H54 (cell line): ENCODE measurements around the gene ARL3.

ENCODE experiments used
- DNase-seq: peaks from one replicate; pipeline ENCODE4 v3.0.0; 2011; ENCODE audit warnings: low spot score, mixed read lengths; ENCODE audit not compliant: insufficient read length
- FAIRE-seq: peaks from 3 replicates; lab custom pipeline; 2011; peaks lifted over from hg19 to GRCh38; lab: Jason Lieb, UNC
- POLR2A ChIP-seq: IDR thresholded peaks from 2 replicates; pipeline ENCODE4 v1.6.1; 2011; ENCODE audit warnings: low read depth, mild to moderate bottlenecking, low read length

The ARL3 gene

GRCh38 chr10:102645388-102645740 lies 68.8 kb downstream of the ARL3 start:
- no peak for TF ChIP-seq POLR2A
- FAIRE-seq (no peak), DNase-seq (no peak)

DNA sequence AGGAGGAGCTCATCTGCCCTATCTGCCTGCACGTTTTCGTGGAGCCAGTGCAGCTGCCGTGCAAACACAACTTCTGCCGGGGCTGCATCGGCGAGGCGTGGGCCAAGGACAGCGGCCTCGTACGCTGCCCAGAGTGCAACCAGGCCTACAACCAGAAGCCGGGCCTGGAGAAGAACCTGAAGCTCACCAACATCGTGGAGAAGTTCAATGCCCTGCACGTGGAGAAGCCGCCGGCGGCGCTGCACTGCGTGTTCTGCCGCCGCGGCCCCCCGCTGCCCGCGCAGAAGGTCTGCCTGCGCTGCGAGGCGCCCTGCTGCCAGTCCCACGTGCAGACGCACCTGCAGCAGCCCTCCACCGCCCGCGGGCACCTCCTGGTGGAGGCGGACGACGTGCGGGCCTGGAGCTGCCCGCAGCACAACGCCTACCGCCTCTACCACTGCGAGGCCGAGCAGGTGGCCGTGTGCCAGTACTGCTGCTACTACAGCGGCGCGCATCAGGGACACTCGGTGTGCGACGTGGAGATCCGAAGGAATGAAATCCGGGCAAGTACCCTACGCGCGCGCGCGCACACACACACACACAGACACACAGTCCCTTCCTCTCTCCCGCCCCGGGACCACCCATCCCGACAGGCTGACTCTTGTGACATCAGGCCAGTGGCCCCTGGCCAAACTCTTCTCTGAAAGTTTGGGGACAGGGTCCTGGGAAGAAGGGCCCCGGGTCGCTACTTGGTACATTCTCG lies 69.4 kb downstream of the ARL3 start:
- TF ChIP-seq POLR2A = no peak
- FAIRE-seq = no peak
- no peak for DNase-seq

DNA sequence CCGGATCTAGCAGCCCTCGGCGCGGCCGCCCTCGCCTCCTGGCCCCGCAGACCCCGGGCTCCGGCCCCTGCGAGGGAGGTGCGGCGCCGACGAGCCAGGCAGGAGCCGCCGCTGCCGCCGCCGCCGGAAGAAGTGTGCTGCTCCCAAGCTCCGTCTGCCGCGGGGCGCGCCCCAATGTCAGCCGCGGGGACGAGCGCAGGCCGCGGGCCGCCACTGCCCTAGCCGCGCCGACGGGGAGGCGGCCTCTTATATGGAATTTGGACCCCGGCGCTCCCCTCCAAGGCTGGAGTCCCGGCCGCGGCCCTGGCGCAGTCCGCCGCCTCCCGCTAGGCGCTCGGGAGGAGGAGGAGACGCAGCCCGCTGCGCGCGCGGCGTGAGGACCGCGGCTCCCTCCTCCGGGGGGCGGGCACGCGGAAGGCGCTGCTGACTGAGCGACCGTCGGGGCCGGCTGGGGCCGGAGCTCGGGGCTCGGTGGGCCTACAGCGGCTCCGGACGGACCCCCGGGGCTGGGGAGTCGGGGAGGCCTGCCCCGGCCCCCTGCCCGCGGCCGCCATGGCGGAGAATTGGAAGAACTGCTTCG lies 70.0 kb downstream of the ARL3 start, which contains the start of gene TRIM8:
TRIM8 (plus strand) TSS at position 414 of the 580 bp plus-strand sequence; CDS start at position 553, 139 bp downstream.
- FAIRE-seq (no peak), DNase-seq (no peak)
- TF ChIP-seq POLR2A = peak; percentile 33

DNA sequence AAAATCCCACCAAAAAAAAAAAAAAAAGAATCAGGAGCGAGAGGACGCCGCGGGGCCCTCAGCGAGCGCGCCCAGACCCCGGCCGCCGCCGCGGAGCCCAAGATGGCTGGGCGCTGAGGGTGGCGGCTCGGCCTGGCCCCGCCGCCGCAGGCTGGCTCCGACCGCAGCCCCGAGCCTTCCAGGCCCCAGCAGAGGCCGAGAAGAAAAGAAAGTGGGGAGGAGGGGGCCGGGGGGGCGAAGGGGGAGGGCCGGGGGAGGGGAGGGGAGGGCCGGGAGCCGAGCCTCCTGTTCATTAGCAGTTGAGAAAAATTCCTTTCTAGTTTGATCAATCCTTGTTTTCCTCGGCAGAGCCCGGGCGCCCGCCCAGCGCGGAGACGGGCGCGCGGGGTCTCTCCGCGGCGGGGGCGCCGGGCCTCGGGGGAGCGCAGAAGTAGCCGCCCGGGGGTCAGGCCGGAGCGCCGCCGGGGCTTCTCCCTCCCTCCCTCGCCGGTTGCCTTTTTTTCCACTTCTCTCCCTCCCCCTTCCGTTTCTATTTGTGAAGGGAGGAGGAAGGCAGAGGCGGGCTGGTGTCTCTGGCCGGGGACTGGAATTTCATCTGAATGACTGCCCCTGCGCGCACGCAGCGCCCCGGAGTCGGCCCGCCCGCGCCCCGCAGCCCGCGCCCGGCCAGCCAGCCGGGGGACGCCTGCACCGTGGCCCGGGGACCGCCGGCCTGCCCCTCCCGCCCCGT lies 70.7 kb downstream of the ARL3 start:
- FAIRE-seq = no peak
- no peak for DNase-seq
- peak; percentile 43 for TF ChIP-seq POLR2A

- no peak for FAIRE-seq
- DNase-seq = no peak
- TF ChIP-seq POLR2A = no peak; the same call in 1 of the 2 replicates
These were observed 71.4 kb downstream of the ARL3 start for GRCh38 chr10:102642736-102643335.

GRCh38 chr10:102641880-102642735 lies 72.1 kb downstream of the ARL3 start:
- peak; percentile 87 for DNase-seq
- no peak for FAIRE-seq
- peak; percentile 64 for TF ChIP-seq POLR2A

GRCh38 chr10:102641402-102641801 lies 72.8 kb downstream of the ARL3 start:
- FAIRE-seq (no peak), DNase-seq (no peak)
- no peak for TF ChIP-seq POLR2A

- FAIRE-seq (no peak), DNase-seq (no peak)
- no peak for TF ChIP-seq POLR2A
These were observed 74.7 kb downstream of the ARL3 start for GRCh38 chr10:102639537-102639936.

DNA sequence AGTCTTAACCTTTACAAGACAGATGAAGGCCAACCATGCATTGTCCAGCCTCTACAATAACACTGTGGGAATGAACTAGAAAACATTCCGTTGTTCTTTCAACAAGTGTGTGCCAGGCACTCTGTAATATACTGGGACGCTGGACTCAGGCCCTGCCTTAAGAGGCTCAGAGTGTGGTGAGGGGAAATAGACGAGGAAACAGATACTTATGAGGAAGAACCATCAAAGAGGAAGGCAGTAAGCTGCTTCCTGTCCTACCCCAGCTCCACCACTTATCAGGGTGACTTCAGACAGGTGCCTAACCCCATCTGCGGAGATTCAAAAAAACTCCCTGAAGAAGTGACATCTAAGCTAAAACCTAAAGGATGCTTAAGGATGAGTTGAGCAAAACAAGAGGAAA lies 78.8 kb downstream of the ARL3 start:
- no peak for DNase-seq
- FAIRE-seq = no peak
- TF ChIP-seq POLR2A = no peak

GRCh38 chr10:102634686-102635085 lies 79.5 kb downstream of the ARL3 start:
- DNase-seq (no peak), FAIRE-seq (no peak)
- TF ChIP-seq POLR2A = no peak

DNA sequence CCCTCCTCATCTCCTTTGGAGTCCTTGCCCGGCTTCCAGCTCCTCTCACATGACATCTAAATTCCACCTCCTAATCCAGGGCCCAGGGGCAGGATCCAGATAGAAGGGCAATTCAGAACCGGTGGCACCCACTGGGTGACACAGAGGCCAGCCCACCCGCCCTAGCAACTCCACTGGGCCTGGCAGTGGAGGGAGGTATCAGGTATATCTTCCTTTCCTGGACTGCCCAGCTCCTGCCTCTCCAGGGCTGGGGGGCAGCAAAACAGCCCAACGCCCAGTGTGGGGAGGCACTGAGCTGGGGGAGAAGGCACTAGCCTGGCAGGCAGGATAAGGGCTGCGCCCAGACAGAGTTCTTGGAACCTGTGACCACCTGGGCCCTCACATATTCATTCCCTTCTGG lies 80.3 kb downstream of the ARL3 start:
- DNase-seq (no peak), FAIRE-seq (no peak)
- TF ChIP-seq POLR2A = no peak

DNA sequence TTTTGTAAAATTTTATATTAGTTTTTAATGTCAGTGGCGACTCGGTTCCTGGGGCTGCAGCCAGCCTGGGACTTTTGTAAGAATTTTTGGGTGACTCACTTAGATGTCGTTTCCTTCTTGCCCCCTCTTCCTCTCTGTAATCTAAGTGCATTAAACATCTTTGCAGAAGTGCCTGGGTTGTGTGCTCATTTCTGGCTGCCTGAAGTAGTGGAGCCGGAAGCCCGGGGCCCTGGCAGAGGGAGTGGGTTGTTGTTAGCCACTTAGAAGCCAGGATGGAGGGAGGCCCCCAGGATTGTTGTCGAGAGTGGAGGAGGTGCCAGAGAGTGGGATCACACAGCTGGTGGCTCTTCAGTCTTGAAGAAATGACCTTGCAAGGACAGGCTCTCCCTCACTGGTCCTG lies 80.9 kb downstream of the ARL3 start:
- DNase-seq (no peak), FAIRE-seq (no peak)
- no peak for TF ChIP-seq POLR2A

- no peak for TF ChIP-seq POLR2A
- FAIRE-seq (no peak), DNase-seq (no peak)
These were observed 81.6 kb downstream of the ARL3 start for GRCh38 chr10:102632394-102633111.
